HEK293 (cell line): ENCODE results near the gene THUMPD1.

Experiments used
- CTCF ChIA-PET: fragments of 350-600 bp; formaldehyde crosslinking; extraction: SDS; loops from one replicate; lab custom pipeline; 2021; ENCODE audit warnings: antibody characterized with exemption; lab: Yijun Ruan, JAX
- POLR2A ChIA-PET: fragments of 300-600 bp; formaldehyde crosslinking; extraction: SDS; loops from one replicate; lab custom pipeline; 2020; ENCODE audit warnings: antibody characterized with exemption, inconsistent platforms; lab: Yijun Ruan, JAX
- H3K27ac ChIP-seq: fragments of 200-500 bp; sonication (Bioruptor generic); 2 replicates; pipeline ENCODE4 v1.5.1; 2014; ENCODE audit warnings: low read depth, low read length, control low read depth, inconsistent platforms; ENCODE audit errors: extremely low read depth
- H3K36me3 ChIP-seq, 2 experiments: fragments of 200-500 bp in 1 of 2; sonication (Bioruptor generic) in 1 of 2; 1 replicate in 1 of 2; 2 replicates in 1 of 2; pipeline ENCODE4 v1.5.1; 2014 to 2017; ENCODE audit warnings: inconsistent platforms in 2 of 2, low read length in 2 of 2; ENCODE audit not compliant: control insufficient read depth in 2 of 2, insufficient read depth in 1 of 2
- H3K4me1 ChIP-seq: fragments of 200-500 bp; sonication (Bioruptor generic); 2 replicates; pipeline ENCODE4 v1.5.1; 2014; ENCODE audit warnings: mild to moderate bottlenecking, low read length, inconsistent platforms; ENCODE audit not compliant: control insufficient read depth, insufficient read depth
- H3K4me3 ChIP-seq: 2 replicates; pipeline ENCODE4 v1.5.1; 2011; ENCODE audit warnings: low read depth, mild to moderate bottlenecking, control low read depth, low read length, moderate library complexity
- H3K9me3 ChIP-seq: fragments of 200-500 bp; sonication (Bioruptor generic); 2 replicates; pipeline ENCODE4 v1.5.1; 2014; ENCODE audit warnings: low read depth, low read length, inconsistent platforms; ENCODE audit not compliant: control insufficient read depth, insufficient read depth
- HIC1 ChIP-seq: fragments of 450-650 bp; formaldehyde crosslinking; IDR thresholded peaks from 2 replicates; pipeline ENCODE4 v1.5.1; 2016; ENCODE audit warnings: missing biosample characterization, missing genetic modification characterization
- HOXC10 ChIP-seq: sonication (generic); formaldehyde crosslinking; IDR thresholded peaks from 2 replicates; pipeline ENCODE4 v1.8.1; 2023; ENCODE audit warnings: mild to moderate bottlenecking, missing genetic modification reagents
- IKZF3 ChIP-seq: fragments of 450-650 bp; IDR thresholded peaks from 2 replicates; pipeline ENCODE4 v1.5.0; 2018; ENCODE audit warnings: missing biosample characterization, mild to moderate bottlenecking, missing genetic modification characterization, moderate library complexity
- KLF8 ChIP-seq: fragments of 450-650 bp; formaldehyde crosslinking; IDR thresholded peaks from 2 replicates; pipeline ENCODE4 v1.5.1; 2016; ENCODE audit warnings: missing biosample characterization, missing genetic modification characterization
- SETDB1 ChIP-seq: IDR thresholded peaks from one replicate; pipeline ENCODE4 v1.6.1; 2017; ENCODE audit warnings: mild to moderate bottlenecking, low read length, moderate library complexity, mixed read lengths; ENCODE audit not compliant: insufficient read length
- SP2 ChIP-seq: fragments of 450-650 bp; formaldehyde crosslinking; IDR thresholded peaks from 2 replicates; pipeline ENCODE4 v1.5.1; 2016; ENCODE audit warnings: missing biosample characterization, missing genetic modification characterization
- TRIM28 ChIP-seq: IDR thresholded peaks from 2 replicates; pipeline ENCODE4 v1.6.1; 2011; ENCODE audit warnings: low read length, control low read depth, borderline replicate concordance
- ZBTB10 ChIP-seq: fragments of 450-650 bp; formaldehyde crosslinking; IDR thresholded peaks from 2 replicates; pipeline ENCODE4 v1.5.1; 2016; ENCODE audit warnings: missing biosample characterization, missing genetic modification characterization
- ZBTB20 ChIP-seq: fragments of 450-650 bp; formaldehyde crosslinking; IDR thresholded peaks from 2 replicates; pipeline ENCODE4 v1.5.1; 2016; ENCODE audit warnings: missing biosample characterization, missing genetic modification characterization
- ZBTB48 ChIP-seq: fragments of 450-650 bp; formaldehyde crosslinking; IDR thresholded peaks from 2 replicates; pipeline ENCODE4 v1.5.1; 2016; ENCODE audit warnings: missing biosample characterization, missing genetic modification characterization
- ZFP37 ChIP-seq: fragments of 450-650 bp; formaldehyde crosslinking; IDR thresholded peaks from 2 replicates; pipeline ENCODE4 v1.5.1; 2016; ENCODE audit warnings: missing biosample characterization, missing genetic modification characterization
- ZIC2 ChIP-seq: fragments of 450-650 bp; formaldehyde crosslinking; IDR thresholded peaks from 2 replicates; pipeline ENCODE4 v1.5.1; 2016; ENCODE audit warnings: missing biosample characterization, missing genetic modification characterization
- ZNF146 ChIP-seq: fragments of 450-650 bp; formaldehyde crosslinking; IDR thresholded peaks from 2 replicates; pipeline ENCODE4 v1.5.1; 2016; ENCODE audit warnings: missing biosample characterization, missing genetic modification characterization
- ZNF174 ChIP-seq: fragments of 450-650 bp; formaldehyde crosslinking; IDR thresholded peaks from 2 replicates; pipeline ENCODE4 v1.5.0; 2017; ENCODE audit warnings: missing biosample characterization, mild to moderate bottlenecking, missing genetic modification characterization
- ZNF175 ChIP-seq: fragments of 450-650 bp; formaldehyde crosslinking; IDR thresholded peaks from 2 replicates; pipeline ENCODE4 v1.5.1; 2016; ENCODE audit warnings: missing biosample characterization, missing genetic modification characterization
- ZNF19 ChIP-seq: fragments of 450-650 bp; formaldehyde crosslinking; IDR thresholded peaks from 2 replicates; pipeline ENCODE4; 2016; ENCODE audit warnings: missing biosample characterization, missing genetic modification characterization, low read depth
- ZNF221 ChIP-seq: fragments of 450-650 bp; formaldehyde crosslinking; IDR thresholded peaks from 2 replicates; pipeline ENCODE4 v1.5.1; 2017; ENCODE audit warnings: missing biosample characterization, missing genetic modification characterization, borderline replicate concordance
- ZNF311 ChIP-seq: fragments of 450-650 bp; formaldehyde crosslinking; IDR thresholded peaks from 2 replicates; pipeline ENCODE4 v1.5.1; 2017; ENCODE audit warnings: missing biosample characterization, missing genetic modification characterization, borderline replicate concordance
- ZNF335 ChIP-seq: fragments of 450-650 bp; formaldehyde crosslinking; conservative IDR thresholded peaks from 2 replicates; pipeline ENCODE4 v1.5.1; 2016; ENCODE audit warnings: missing biosample characterization, missing genetic modification characterization
- ZNF433 ChIP-seq: fragments of 450-650 bp; formaldehyde crosslinking; IDR thresholded peaks from 2 replicates; pipeline ENCODE4 v1.5.1; 2016; ENCODE audit warnings: missing biosample characterization, missing genetic modification characterization, low read depth
- ZNF530 ChIP-seq: fragments of 450-650 bp; formaldehyde crosslinking; IDR thresholded peaks from 2 replicates; pipeline ENCODE4 v1.5.1; 2016; ENCODE audit warnings: low read depth, missing biosample characterization, missing genetic modification characterization
- ZNF561 ChIP-seq: fragments of 450-650 bp; IDR thresholded peaks from 2 replicates; pipeline ENCODE4 v1.5.1; 2018; ENCODE audit warnings: missing biosample characterization, missing genetic modification characterization, borderline replicate concordance
- ZNF580 ChIP-seq: fragments of 450-650 bp; formaldehyde crosslinking; IDR thresholded peaks from 2 replicates; pipeline ENCODE4 v1.5.1; 2016; ENCODE audit warnings: missing biosample characterization, missing genetic modification characterization
- ZNF596 ChIP-seq: fragments of 450-650 bp; IDR thresholded peaks from 2 replicates; pipeline ENCODE4 v1.5.0; 2018; ENCODE audit warnings: missing biosample characterization, mild to moderate bottlenecking, missing genetic modification characterization, moderate library complexity
- ZNF621 ChIP-seq: fragments of 450-650 bp; formaldehyde crosslinking; IDR thresholded peaks from 2 replicates; pipeline ENCODE4 v1.5.1; 2017; ENCODE audit warnings: missing biosample characterization, missing genetic modification characterization
- ZNF704 ChIP-seq: fragments of 450-650 bp; formaldehyde crosslinking; IDR thresholded peaks from 2 replicates; pipeline ENCODE4 v1.5.1; 2016; ENCODE audit warnings: missing biosample characterization, missing genetic modification characterization
- ZNF791 ChIP-seq: fragments of 450-650 bp; formaldehyde crosslinking; IDR thresholded peaks from 2 replicates; pipeline ENCODE4 v1.5.1; 2016; ENCODE audit warnings: missing biosample characterization, missing genetic modification characterization
- ZSCAN30 ChIP-seq: fragments of 450-650 bp; IDR thresholded peaks from 2 replicates; pipeline ENCODE4 v1.5.1; 2018; ENCODE audit warnings: missing biosample characterization, mild to moderate bottlenecking, missing genetic modification characterization, moderate library complexity

THUMPD1 gene

GRCh38 chr16:20740901-20741521 is 607 bp downstream of the THUMPD1 start (continued):
- TF ChIP-seq ZBTB10 (tag by site-specific recombination) (no peak), ZNF791 (tag by site-specific recombination) (no peak), IKZF3 (tag by site-specific recombination) (no peak), ZBTB20 (tag by site-specific recombination) (no peak), ZNF175 (tag by site-specific recombination) (no peak), ZNF19 (tag by site-specific recombination) (no peak), ZNF530 (tag by site-specific recombination) (no peak), ZNF561 (tag by site-specific recombination) (no peak), HIC1 (no peak), ZNF335 (tag by site-specific recombination) (0 out of 2 replicates have a peak, but pooled peaks have one; percentile 43), ZNF311 (tag by site-specific recombination) (no peak), ZNF580 (no peak), ZNF621 (tag by site-specific recombination) (no peak)
- TF ChIP-seq, all 188 proteins: peak for 3

GRCh38 chr16:20740007-20740883 is 1.4 kb downstream of the THUMPD1 start:
- H3K27ac ChIP-seq, result no peak overlapping the region
- H3K4me1 ChIP-seq, result peaks cover 5% of the 10 kb centered on the region; the same call in 1 of the 2 replicates
- ChIA-PET CTCF (interaction anchor here (0.8 kb wide), 1 partner anchor 9 kb away, joined by 3 read pairs; no protein-coding TSS in a partner anchor), POLR2A (interaction anchor here (0.9 to 1.8 kb wide), 2 partner anchors 9 to 1939 kb away, joined by 3 to 9 read pairs; no protein-coding TSS in a partner anchor)
- peaks cover 35 to 38% of the 10 kb centered on the region in 2 experiments for H3K36me3 ChIP-seq
- no peak for TF ChIP-seq KLF8 (tag by site-specific recombination)
- no peak for TF ChIP-seq ZBTB48 (tag by site-specific recombination)
- no peak for TF ChIP-seq ZNF146 (tag by site-specific recombination)
- TF ChIP-seq ZBTB20 (tag by site-specific recombination), result no peak
- no peak for TF ChIP-seq ZFP37 (tag by site-specific recombination)
- no peak for TF ChIP-seq SP2 (tag by site-specific recombination)
- no peak for TF ChIP-seq ZNF433 (tag by site-specific recombination)
- TF ChIP-seq ZNF704, result no peak
- TF ChIP-seq ZNF221 (tag by site-specific recombination), result no peak
- TF ChIP-seq SETDB1, result no peak
- TF ChIP-seq ZIC2 (tag by site-specific recombination), result no peak
- TF ChIP-seq ZNF174, result no peak
- no peak for TF ChIP-seq HOXC10 (CRISPR knock-in tag)
- no peak for TF ChIP-seq TRIM28
- no peak for TF ChIP-seq ZNF596 (tag by site-specific recombination)
- TF ChIP-seq ZSCAN30 (tag by site-specific recombination), result no peak
- no peak for TF ChIP-seq ZNF580
- no peak for TF ChIP-seq ZNF311 (tag by site-specific recombination)
- no peaks in the 10 kb centered on the region for H3K9me3 ChIP-seq
- peak overlapping the region; percentile 80 for H3K4me3 ChIP-seq
